Stimulated activated memory B cell treated with anti-CD40 and anti-IgM and Interleukin-4, amounts not matched to agents 10 μg/mL and 1 μg/mL and 100 μg/mL, for 72 hours (primary cell): ENCODE measurements around the gene LAMA3.

Experiments
- ATAC-seq: fragments of 150-1000 bp; cut with Tn5 transposase; 2 replicates; pipeline ENCODE4 v1.10.0; 2021
- H3K27ac Mint-ChIP-seq: one replicate; pipeline ENCODE4 v1.8.0; 2022; ENCODE audit warnings: mild to moderate bottlenecking, mixed read lengths
- H3K27me3 Mint-ChIP-seq: one replicate; pipeline ENCODE4 v1.8.0; 2022; ENCODE audit warnings: mixed read lengths
- H3K36me3 Mint-ChIP-seq: one replicate; pipeline ENCODE4 v1.8.0; 2022; ENCODE audit warnings: mixed read lengths
- H3K4me1 Mint-ChIP-seq: one replicate; pipeline ENCODE4 v1.8.0; 2022; ENCODE audit warnings: mixed read lengths
- H3K4me3 Mint-ChIP-seq: one replicate; pipeline ENCODE4 v1.8.0; 2022; ENCODE audit warnings: mild to moderate bottlenecking, moderate library complexity, mixed read lengths
- H3K9me3 Mint-ChIP-seq: one replicate; pipeline ENCODE4 v1.8.0; 2022; ENCODE audit warnings: mixed read lengths

The LAMA3 gene

GRCh38 chr18:23929362-23929930, 240.2 kb downstream of the LAMA3 start:
- Mint-ChIP-seq H3K27me3 (no peaks in the 10 kb centered on the region), H3K36me3 (no peaks in the 10 kb centered on the region), H3K4me3 (no peak overlapping the region), H3K27ac (no peak overlapping the region), H3K9me3 (no peaks in the 10 kb centered on the region), H3K4me1 (peaks cover 8% of the 10 kb centered on the region)
- ATAC-seq = no peak

GRCh38 chr18:23930002-23930401, 240.7 kb downstream of the LAMA3 start:
- Mint-ChIP-seq H3K36me3 (no peaks in the 10 kb centered on the region), H3K4me1 (peaks cover 8% of the 10 kb centered on the region), H3K27me3 (no peaks in the 10 kb centered on the region), H3K4me3 (no peak overlapping the region), H3K27ac (no peak overlapping the region), H3K9me3 (no peaks in the 10 kb centered on the region)
- ATAC-seq = no peak

GRCh38 chr18:23932385-23933067, 243.3 kb downstream of the LAMA3 start:
- Mint-ChIP-seq H3K4me1 (peaks cover 14% of the 10 kb centered on the region), H3K4me3 (no peak overlapping the region), H3K27ac (no peak overlapping the region), H3K27me3 (no peaks in the 10 kb centered on the region), H3K36me3 (no peaks in the 10 kb centered on the region), H3K9me3 (no peaks in the 10 kb centered on the region)
- ATAC-seq = no peak

GRCh38 chr18:23933407-23933806, 244.2 kb downstream of the LAMA3 start:
- Mint-ChIP-seq H3K9me3 (no peaks in the 10 kb centered on the region), H3K27ac (no peak overlapping the region), H3K4me3 (no peak overlapping the region), H3K27me3 (no peaks in the 10 kb centered on the region), H3K36me3 (no peaks in the 10 kb centered on the region), H3K4me1 (peaks cover 20% of the 10 kb centered on the region)
- ATAC-seq = no peak

- Mint-ChIP-seq H3K4me3 (no peak overlapping the region), H3K36me3 (no peaks in the 10 kb centered on the region), H3K9me3 (no peaks in the 10 kb centered on the region), H3K27me3 (no peaks in the 10 kb centered on the region), H3K27ac (no peak overlapping the region), H3K4me1 (peaks cover 25% of the 10 kb centered on the region)
- ATAC-seq = peak; percentile 51
These were observed 245.0 kb downstream of the LAMA3 start for GRCh38 chr18:23934252-23934651.

GRCh38 chr18:23934863-23935262, 245.6 kb downstream of the LAMA3 start:
- H3K27me3 Mint-ChIP-seq = no peaks in the 10 kb centered on the region
- no peaks in the 10 kb centered on the region for H3K9me3 Mint-ChIP-seq
- peaks cover 25% of the 10 kb centered on the region for H3K4me1 Mint-ChIP-seq
- no peak overlapping the region for H3K4me3 Mint-ChIP-seq
- H3K27ac Mint-ChIP-seq = no peak overlapping the region
- no peak for ATAC-seq
- H3K36me3 Mint-ChIP-seq = no peaks in the 10 kb centered on the region

- no peak for ATAC-seq
- H3K4me3 Mint-ChIP-seq = no peak overlapping the region
These were observed 246.6 kb downstream of the LAMA3 start for GRCh38 chr18:23935804-23936203.

GRCh38 chr18:23936381-23936958, 247.2 kb downstream of the LAMA3 start:
- no peaks in the 10 kb centered on the region for H3K9me3 Mint-ChIP-seq
- no peak overlapping the region for H3K27ac Mint-ChIP-seq
- no peak for ATAC-seq
- no peaks in the 10 kb centered on the region for H3K27me3 Mint-ChIP-seq
- H3K4me3 Mint-ChIP-seq = no peak overlapping the region
- no peaks in the 10 kb centered on the region for H3K36me3 Mint-ChIP-seq
- peaks cover 25% of the 10 kb centered on the region for H3K4me1 Mint-ChIP-seq

More at GRCh38 chr18:23935804-23936203, 246.6 kb downstream of the LAMA3 start:
- no peak overlapping the region for H3K27ac Mint-ChIP-seq
- H3K27me3 Mint-ChIP-seq = no peaks in the 10 kb centered on the region
- H3K36me3 Mint-ChIP-seq = no peaks in the 10 kb centered on the region
- peaks cover 25% of the 10 kb centered on the region for H3K4me1 Mint-ChIP-seq
- no peaks in the 10 kb centered on the region for H3K9me3 Mint-ChIP-seq

- peak; percentile 72 for ATAC-seq
- H3K4me1 Mint-ChIP-seq = peaks cover 31% of the 10 kb centered on the region
- H3K36me3 Mint-ChIP-seq = no peaks in the 10 kb centered on the region
- H3K27ac Mint-ChIP-seq = no peak overlapping the region
- no peaks in the 10 kb centered on the region for H3K27me3 Mint-ChIP-seq
- H3K9me3 Mint-ChIP-seq = no peaks in the 10 kb centered on the region
- H3K4me3 Mint-ChIP-seq = no peak overlapping the region
These were observed 248.9 kb downstream of the LAMA3 start for GRCh38 chr18:23938043-23938756.

GRCh38 chr18:23938901-23939341, 249.7 kb downstream of the LAMA3 start:
- H3K4me3 Mint-ChIP-seq = no peak overlapping the region
- H3K36me3 Mint-ChIP-seq = no peaks in the 10 kb centered on the region
- H3K4me1 Mint-ChIP-seq = peaks cover 28% of the 10 kb centered on the region
- H3K9me3 Mint-ChIP-seq = no peaks in the 10 kb centered on the region
- H3K27me3 Mint-ChIP-seq = no peaks in the 10 kb centered on the region
- no peak for ATAC-seq
- H3K27ac Mint-ChIP-seq = no peak overlapping the region

GRCh38 chr18:23939366-23939765, 250.1 kb downstream of the LAMA3 start:
- H3K27me3 Mint-ChIP-seq = no peaks in the 10 kb centered on the region
- H3K27ac Mint-ChIP-seq = no peak overlapping the region
- peaks cover 24% of the 10 kb centered on the region for H3K4me1 Mint-ChIP-seq
- no peaks in the 10 kb centered on the region for H3K9me3 Mint-ChIP-seq
- H3K4me3 Mint-ChIP-seq = no peak overlapping the region
- no peak for ATAC-seq
- H3K36me3 Mint-ChIP-seq = no peaks in the 10 kb centered on the region

- Mint-ChIP-seq H3K9me3 (no peaks in the 10 kb centered on the region), H3K36me3 (no peaks in the 10 kb centered on the region), H3K4me3 (no peak overlapping the region), H3K4me1 (peaks cover 23% of the 10 kb centered on the region), H3K27me3 (no peaks in the 10 kb centered on the region), H3K27ac (no peak overlapping the region)
- no peak for ATAC-seq
These were observed 250.6 kb downstream of the LAMA3 start for GRCh38 chr18:23939896-23940295.

GRCh38 chr18:23941791-23942190, 252.5 kb downstream of the LAMA3 start:
- H3K27me3 Mint-ChIP-seq = no peaks in the 10 kb centered on the region
- no peaks in the 10 kb centered on the region for H3K9me3 Mint-ChIP-seq
- no peaks in the 10 kb centered on the region for H3K36me3 Mint-ChIP-seq
- H3K4me3 Mint-ChIP-seq = no peak overlapping the region
- no peak overlapping the region for H3K27ac Mint-ChIP-seq
- H3K4me1 Mint-ChIP-seq = peaks cover 29% of the 10 kb centered on the region
- ATAC-seq = no peak

GRCh38 chr18:23943104-23943503, 253.9 kb downstream of the LAMA3 start:
- no peak for ATAC-seq
- no peaks in the 10 kb centered on the region for H3K36me3 Mint-ChIP-seq
- no peaks in the 10 kb centered on the region for H3K27me3 Mint-ChIP-seq
- no peak overlapping the region for H3K27ac Mint-ChIP-seq
- peaks cover 26% of the 10 kb centered on the region for H3K4me1 Mint-ChIP-seq
- no peaks in the 10 kb centered on the region for H3K9me3 Mint-ChIP-seq
- no peak overlapping the region for H3K4me3 Mint-ChIP-seq

- Mint-ChIP-seq H3K4me3 (no peak overlapping the region), H3K9me3 (no peaks in the 10 kb centered on the region), H3K27me3 (no peaks in the 10 kb centered on the region), H3K36me3 (no peaks in the 10 kb centered on the region), H3K4me1 (peaks cover 18% of the 10 kb centered on the region), H3K27ac (no peak overlapping the region)
- ATAC-seq = no peak
These were observed 254.8 kb downstream of the LAMA3 start for GRCh38 chr18:23943903-23944624.
